Nasal cavity respiratory epithelium epithelial cell of viscerocranial mucosa (primary cell): ENCODE data around the gene PRG2. TPM values are rescaled to one million over a fixed set of nuclear protein-coding genes. Genes with fewer than 3 reads are reported as not detected.

Experiments
- total RNA-seq: library from RNA; depleted of rRNA; stranded (reverse); fragments of >200 nt; gene quantifications from 2 replicates; pipeline ENCODE4 v1.2.3, GENCODE V29; 2014

PRG2 gene
- not detected in 2 replicates for total RNA-seq

GRCh38 chr11:57390535-57390934 lies at the start of gene PRG2:
TSS of gene PRG2 (minus strand) at chr11:57390650. CDS start at chr11:57389944, 706 bp downstream.

GRCh38 chr11:57426929-57427726 lies 36.7 kb upstream of the PRG2 start, which contains the start of gene SLC43A3:
TSS of gene SLC43A3 (minus strand) at chr11:57427121. CDS start at chr11:57426172, 949 bp downstream.

DNA sequence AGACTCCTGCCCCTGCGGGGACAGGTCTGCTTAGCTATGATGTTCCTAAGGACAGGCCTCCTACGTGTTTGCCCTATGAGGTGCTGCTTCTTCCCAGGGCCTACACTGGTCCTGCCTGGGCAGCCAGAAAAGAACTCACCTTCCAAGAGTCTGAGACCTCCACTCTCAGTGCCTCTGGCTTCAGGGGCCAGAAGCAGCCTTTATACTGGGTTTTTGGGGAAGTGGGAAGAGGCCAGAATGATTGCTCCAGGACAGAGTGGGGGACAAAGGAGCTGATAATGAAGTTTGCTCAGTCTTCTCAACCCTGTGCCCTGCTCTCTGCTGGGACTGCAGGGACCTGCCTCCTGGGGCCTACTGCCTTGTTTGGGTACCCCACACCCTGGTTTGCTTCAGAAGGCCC lies 9.5 kb downstream of the PRG2 start, which contains the start of gene PRG3:
Gene PRG3 (minus strand): TSS at position 176 of the 400 bp plus-strand sequence. CDS start 442 bp downstream, outside the sequence.

DNA sequence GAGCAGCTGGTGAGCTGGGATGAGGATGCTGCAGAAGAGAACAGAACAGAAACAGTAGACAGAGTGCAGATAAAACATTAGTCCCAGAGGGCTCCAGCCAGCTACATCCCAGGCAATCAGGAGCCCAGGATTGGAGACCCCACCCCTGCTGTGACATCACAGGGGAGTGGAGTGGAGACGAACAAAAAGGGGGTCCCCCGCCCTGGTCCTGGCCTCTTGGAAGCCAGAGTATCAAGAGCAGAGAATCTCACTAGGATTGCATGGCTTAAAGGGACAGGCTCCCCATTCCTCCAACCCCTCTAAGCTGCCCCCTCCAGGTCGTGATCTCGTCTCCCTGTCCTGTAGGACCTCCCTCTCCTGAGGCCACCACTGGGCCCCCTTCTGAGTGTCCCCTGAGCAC lies 52.3 kb downstream of the PRG2 start, which contains the start of gene P2RX3:
Gene P2RX3 (plus strand): TSS at position 211 of the 400 bp plus-strand sequence. CDS start 199 bp downstream, outside the sequence.

Other genes starting within 250 kb of the PRG2 start
- gene LRRC55, start 208.7 kb downstream of the PRG2 start, total RNA-seq, result not detected in 2 replicates
- not detected in 2 replicates for gene APLNR, start 153.4 kb downstream of the PRG2 start, total RNA-seq
- gene TNKS1BP1, start 65.7 kb downstream of the PRG2 start, total RNA-seq, result 110 and 231 TPM in 2 replicates
- gene SSRP1, start 54.8 kb downstream of the PRG2 start, total RNA-seq, result 105 and 126 TPM in 2 replicates
- not detected in 2 replicates for gene P2RX3, start 52.3 kb downstream of the PRG2 start, total RNA-seq
- not detected in 2 replicates for gene PRG3, start 9.5 kb downstream of the PRG2 start, total RNA-seq
- gene SLC43A3, start 36.5 kb upstream of the PRG2 start, total RNA-seq, result 15.6 and 21.9 TPM in 2 replicates
- under 0.01 TPM in 1 of 2 replicates, not detected in the other for gene RTN4RL2, start 69.9 kb upstream of the PRG2 start, total RNA-seq
- gene SLC43A1, start 125.1 kb upstream of the PRG2 start, total RNA-seq, result 2.0 and 2.1 TPM in 2 replicates
- 32.3 and 69.0 TPM in 2 replicates for gene TIMM10, start 140.1 kb upstream of the PRG2 start, total RNA-seq
- gene SMTNL1, start 146.9 kb upstream of the PRG2 start, total RNA-seq, result not detected in 2 replicates
- 10.3 and 48.4 TPM in 2 replicates for gene UBE2L6, start 177.0 kb upstream of the PRG2 start, total RNA-seq
- gene SERPING1, start 207.0 kb upstream of the PRG2 start, total RNA-seq, result 0.68 and 10.0 TPM in 2 replicates